ENCODE measurements around the gene STK38.

Gene STK38

GRCh38 chr6:36523451-36523850, 23.8 kb downstream of the STK38 start:
- DNase-seq (ENCODE audit: low read depth) = no peak

DNA sequence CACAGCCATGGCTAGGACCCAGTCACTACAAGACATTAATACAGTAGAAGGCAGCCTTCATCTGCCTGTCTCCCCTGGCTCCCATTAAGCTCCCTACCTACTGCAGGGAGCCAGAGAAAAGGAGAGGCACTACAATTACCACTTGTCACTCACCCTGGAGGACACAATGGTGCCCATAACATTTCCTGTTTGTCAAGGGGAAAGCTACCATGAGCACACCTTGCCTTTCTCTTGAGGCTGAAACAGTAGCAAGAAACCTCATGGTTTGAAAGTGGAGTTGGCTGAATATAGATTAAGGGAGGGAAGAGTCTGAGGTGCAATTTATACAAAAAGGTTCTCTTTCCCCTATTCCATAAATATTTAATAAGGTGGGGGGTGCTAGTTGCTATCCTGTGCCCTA, 27.9 kb downstream of the STK38 start:
- no peak for DNase-seq (ENCODE audit: low read depth)

- no peak for DNase-seq (ENCODE audit: low read depth)
Observed at GRCh38 chr6:36517408-36517807, 29.9 kb downstream of the STK38 start.

- DNase-seq (ENCODE audit: low read depth) = no peak
Observed at GRCh38 chr6:36516988-36517387, 30.3 kb downstream of the STK38 start.

- DNase-seq (ENCODE audit: low read depth) = no peak
Observed at GRCh38 chr6:36516559-36516958, 30.7 kb downstream of the STK38 start.

DNA sequence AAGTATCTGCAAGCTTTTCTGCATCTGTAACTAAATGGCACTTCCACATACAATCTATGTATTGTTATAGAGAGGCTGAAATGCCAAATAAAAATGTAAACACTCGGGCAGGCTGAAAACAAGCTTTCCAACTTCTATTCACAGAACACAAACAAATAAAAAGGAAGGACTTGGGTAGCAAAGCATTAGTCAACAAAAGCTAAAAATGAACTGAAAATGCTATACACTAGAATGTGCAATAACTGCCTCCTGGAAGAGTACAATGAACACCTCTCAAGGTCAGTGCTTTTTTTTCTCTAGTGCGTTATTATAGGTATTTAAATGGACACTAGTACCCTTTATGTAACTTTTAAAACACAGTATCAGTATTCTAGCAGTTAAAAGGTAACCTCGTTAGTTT, 31.4 kb downstream of the STK38 start:
- no peak for DNase-seq (ENCODE audit: low read depth)

- no peak for DNase-seq (ENCODE audit: low read depth)
Observed at GRCh38 chr6:36514554-36515456, 32.5 kb downstream of the STK38 start.

DNA sequence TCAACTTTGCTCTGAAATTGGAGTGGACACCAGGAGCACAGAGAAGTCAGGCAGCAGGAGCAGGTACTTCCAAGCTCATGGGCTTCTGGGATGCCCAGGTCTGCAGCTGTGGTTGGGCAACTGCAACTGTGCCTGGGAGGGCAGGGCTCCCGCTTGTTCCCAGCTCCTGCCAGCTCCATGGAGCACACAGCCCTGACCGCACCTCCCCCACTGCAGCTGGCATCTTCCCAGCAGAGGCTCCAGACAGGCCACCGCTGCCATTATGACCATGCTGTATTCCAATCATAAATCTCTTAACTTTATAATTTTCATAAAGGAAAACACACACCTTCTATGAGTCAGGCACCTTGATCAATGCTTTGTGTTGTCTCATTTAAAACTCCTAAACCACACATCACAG, 36.9 kb downstream of the STK38 start:
- no peak for DNase-seq (ENCODE audit: low read depth)

DNA sequence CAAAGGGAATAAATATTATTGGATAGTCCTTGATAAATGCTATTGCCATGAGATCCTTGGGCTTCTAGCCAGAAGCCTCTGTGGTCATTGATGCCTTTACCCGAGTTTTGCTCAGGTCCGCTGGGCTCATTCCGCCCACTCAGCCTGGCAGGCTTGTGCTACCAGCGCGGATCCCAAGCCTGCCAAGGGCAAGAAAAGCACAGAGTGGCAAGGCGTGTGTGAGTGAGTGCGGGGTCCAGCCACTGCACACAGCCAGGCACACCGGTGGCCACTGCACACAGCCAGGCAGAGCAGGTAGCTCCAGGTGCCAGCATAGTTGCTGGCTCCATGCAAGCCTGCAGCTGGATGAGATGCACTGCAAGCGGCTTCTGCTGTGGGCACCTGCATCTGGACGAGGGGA, 38.7 kb downstream of the STK38 start:
- DNase-seq (ENCODE audit: low read depth) = no peak

DNA sequence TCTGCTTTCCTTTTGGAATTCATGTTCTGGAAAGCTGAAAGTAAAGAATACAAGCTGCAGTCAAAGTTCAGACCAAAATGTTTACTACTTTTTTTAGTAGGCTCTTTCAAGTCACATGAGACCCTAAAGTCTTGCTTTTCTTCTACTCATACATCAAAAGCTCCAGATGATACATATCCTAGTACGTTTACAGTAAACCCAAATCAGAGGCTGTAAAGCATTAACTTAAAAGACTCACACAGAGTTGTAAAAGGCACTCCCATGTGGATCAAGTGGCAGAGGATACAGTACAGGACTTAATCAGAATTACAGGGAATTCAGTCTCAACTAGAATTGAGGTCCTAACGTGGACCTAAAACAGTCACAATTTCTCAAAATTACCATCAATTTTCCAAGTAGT, 40.7 kb downstream of the STK38 start:
- no peak for DNase-seq (ENCODE audit: low read depth)

GRCh38 chr6:36505744-36506534, 41.3 kb downstream of the STK38 start:
- no peak for DNase-seq (ENCODE audit: low read depth)

DNA sequence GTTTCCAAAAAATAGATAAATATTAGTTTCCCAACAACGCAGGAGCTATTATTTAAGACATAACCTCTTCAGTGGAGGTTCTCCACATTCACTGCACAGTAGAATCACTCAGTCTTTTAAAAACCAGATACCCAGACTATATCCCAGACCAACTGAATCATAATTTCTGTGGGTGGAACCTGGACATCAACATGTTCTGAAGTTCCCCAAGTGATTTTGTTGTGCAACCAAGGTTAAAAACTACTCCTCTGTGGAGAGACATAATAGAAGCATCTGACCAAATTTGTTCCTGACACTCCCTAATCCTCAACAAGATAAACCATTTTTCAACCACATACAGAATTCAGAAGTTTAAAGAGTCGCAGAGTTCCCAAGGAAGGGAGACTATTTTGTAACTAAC, 42.3 kb downstream of the STK38 start:
- no peak for DNase-seq (ENCODE audit: low read depth)

GRCh38 chr6:36504181-36504580, 43.1 kb downstream of the STK38 start:
- no peak for DNase-seq (ENCODE audit: low read depth)

- DNase-seq (ENCODE audit: low read depth) = no peak
Observed at GRCh38 chr6:36501686-36502085, 45.6 kb downstream of the STK38 start.

DNA sequence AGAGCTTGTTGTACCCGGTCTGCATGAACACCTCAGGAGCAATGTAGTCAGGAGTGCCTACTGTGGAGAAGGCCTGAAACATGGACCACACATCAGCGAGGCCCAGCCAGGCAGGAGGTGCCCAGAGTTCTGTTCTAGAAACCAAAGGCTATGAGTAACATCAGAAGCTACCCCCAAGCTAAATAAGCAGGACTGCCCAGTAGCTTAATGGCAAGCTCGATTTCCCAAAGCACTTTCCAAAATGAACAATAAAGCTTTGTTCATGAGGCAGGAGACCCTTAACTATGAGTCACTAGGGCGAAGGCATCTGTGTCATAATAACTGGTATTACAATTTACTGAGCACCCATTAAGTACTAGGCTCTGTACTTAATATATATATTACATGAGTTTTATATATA, 47.4 kb downstream of the STK38 start:
- DNase-seq (ENCODE audit: low read depth) = no peak

DNA sequence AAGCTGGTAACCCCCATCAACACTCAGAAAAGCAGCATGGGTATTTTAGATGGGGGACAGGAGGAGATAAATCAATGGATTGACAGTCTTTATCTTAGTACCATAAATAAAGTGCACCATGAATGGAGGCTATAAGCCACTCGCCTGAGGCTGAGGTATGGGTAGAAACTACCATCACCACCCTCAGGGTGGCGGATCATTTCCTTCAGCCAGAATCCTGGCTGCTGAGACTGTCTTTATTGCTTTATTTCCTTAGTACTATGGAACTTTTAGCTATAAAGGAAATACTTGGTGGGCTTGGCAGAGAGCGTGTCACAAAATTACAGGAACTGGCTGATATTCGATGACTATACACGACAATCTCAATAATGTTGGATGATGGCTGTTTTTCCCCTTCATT, 52.2 kb downstream of the STK38 start:
- no peak for DNase-seq (ENCODE audit: low read depth)

- DNase-seq (ENCODE audit: low read depth) = peak; percentile 18
Observed at GRCh38 chr6:36493859-36494258, 53.4 kb downstream of the STK38 start.

DNA sequence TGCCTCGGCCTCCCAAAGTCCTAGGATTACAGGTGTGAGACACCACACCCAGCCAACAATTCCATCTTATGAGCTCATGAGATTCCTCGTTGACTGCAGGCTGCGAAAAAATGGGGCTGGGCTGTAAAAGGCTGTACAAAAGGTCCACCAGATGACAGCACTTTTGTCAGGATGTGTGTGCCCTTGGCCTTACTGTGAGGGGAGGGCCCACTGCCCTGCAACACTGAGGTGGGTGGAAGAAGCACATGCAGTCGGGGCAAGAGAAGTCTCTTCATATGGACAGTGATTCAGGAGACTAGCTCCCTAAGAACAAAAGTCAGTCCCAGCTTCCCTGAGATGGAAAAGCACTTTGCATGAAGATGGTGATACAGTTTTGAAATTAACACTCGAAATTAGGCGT, 54.0 kb downstream of the STK38 start:
- peak; percentile 15 for DNase-seq (ENCODE audit: low read depth)

GRCh38 chr6:36492621-36493020, 54.7 kb downstream of the STK38 start:
- peak; percentile 19 for DNase-seq (ENCODE audit: low read depth)

- DNase-seq (ENCODE audit: low read depth) = peak; percentile 7
Observed at GRCh38 chr6:36492092-36492491, 55.2 kb downstream of the STK38 start.

DNA sequence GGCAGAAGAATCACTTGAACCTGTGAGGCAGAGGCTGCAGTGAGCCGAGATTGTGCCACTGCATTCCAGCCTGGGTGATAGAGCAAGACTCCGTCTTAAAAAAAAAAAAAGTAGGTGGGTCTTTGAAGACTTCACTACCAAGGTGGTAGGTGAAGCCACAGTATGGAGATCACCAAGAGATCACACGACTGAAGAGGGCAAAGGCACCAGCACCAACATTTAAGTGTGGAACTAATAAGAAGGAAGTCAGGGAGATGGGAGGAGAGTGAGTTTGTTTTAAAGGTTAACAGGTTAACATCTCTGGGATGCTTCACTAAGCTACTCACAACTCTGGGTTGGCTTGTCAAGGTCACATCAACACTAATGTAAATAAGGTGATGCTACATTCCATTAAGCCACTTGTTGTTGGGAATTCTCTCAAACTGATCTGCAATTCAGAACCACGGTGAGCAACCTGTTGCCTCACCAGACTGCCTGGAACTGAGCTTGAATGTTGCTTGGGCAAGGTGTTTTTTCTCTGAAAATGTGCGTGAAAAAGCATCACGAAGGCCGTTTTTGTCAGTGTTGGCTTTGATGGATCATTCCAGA, 55.8 kb downstream of the STK38 start:
- peak; percentile 49 for DNase-seq (ENCODE audit: low read depth)

- no peak for DNase-seq (ENCODE audit: low read depth)
Observed at GRCh38 chr6:36489426-36489825, 57.9 kb downstream of the STK38 start.

DNA sequence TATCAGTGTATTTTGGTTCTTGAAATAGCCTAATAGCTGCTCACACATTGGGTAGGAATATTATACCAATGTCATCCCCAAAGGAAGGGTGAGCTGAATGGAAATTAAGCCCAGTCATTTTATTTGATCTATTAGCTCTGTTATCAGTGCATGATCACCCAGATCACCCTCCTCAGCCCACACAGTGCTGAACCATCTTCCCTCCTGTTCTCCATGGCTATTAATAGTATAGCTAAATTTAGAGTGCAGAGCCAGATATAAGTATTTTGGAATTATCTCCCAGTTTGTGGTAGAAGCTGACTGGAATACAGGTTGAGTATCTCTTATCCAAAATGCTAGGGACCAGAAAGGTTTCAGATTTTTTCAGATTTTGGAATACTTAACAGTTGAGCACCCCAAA, 59.1 kb downstream of the STK38 start:
- DNase-seq (ENCODE audit: low read depth) = peak; percentile 31
